IPS DF 19.7 (cell line): Measurements from ENCODE around the gene DYSF.

ENCODE experiments used
- DNase-seq: peaks from one replicate; pipeline ENCODE4 v3.0.0-alpha.2; 2013; ENCODE audit warnings: low read depth, low spot score

Gene DYSF

DNA sequence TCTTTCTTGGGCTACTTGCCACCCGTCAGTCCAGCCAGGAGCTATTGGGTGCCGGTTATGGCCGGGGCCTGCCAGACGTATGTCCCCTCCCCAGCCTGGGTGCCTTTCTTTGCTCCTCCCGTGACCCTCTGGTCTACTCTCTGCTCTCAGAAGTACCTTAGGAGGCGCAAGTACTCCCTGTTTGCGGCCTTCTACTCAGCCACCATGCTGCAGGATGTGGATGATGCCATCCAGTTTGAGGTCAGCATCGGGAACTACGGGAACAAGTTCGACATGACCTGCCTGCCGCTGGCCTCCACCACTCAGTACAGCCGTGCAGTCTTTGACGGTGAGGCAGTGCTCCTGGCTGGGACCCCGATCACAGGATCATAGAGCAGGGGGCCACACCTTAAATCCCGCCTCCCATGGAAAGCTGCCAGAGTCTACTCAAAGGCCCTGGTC lies 99.5 kb downstream of the DYSF start:
- DNase-seq = no peak

DNA sequence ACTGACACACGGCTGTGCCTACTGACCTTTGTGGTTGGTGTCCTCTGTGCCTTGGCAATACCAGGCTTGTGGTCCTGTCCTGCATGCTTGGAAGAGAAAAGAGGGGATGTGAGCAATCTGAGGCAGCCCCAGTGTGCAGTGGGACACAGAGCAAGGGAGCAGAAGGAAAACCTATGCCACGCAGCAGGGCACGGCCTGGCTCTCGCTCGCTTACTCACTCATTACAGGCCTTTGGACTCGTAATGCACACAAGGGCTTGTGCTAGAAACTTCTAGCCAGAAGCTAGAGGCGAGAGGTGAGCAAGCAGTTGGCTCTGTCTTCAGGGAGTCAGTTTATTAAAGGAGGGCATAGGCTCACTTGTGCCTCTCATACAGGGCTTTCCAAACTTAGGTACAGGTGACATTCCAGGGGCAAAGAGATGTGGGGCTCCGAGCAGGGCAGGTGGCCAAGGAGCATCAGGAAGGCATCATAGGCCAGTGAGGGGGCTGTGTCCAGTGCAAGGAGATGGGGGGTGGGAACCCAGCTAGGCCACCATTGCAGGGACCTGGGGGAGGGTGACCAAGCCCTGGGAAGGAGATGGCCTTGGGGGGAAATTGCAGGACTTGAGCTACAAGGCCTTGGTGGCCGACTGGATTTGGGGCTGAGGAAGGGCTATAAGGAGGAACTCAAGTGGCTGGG lies 100.8 kb downstream of the DYSF start:
- no peak for DNase-seq

DNA sequence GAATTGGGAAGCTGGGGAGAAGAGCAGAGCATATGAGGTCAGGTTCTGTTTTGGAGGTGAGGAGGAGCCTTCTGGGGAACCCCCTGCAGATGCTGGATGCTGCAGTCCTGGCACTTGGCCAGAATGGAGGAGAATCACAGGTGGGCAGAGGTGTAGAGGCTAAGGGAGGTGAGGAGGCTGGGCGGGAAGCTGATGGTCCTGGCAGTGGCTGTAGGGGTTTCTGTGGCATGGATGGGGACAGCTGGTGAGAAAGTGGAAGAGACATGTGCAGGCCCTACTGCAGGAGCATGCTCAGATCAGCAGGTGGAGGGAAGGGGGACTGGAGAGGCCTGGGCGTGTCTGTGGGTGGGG lies 101.3 kb downstream of the DYSF start:
- DNase-seq = no peak

- DNase-seq = no peak
These were observed 102.6 kb downstream of the DYSF start for GRCh38 chr2:71555798-71556454.

GRCh38 chr2:71556692-71557250 lies 103.4 kb downstream of the DYSF start:
- no peak for DNase-seq

DNA sequence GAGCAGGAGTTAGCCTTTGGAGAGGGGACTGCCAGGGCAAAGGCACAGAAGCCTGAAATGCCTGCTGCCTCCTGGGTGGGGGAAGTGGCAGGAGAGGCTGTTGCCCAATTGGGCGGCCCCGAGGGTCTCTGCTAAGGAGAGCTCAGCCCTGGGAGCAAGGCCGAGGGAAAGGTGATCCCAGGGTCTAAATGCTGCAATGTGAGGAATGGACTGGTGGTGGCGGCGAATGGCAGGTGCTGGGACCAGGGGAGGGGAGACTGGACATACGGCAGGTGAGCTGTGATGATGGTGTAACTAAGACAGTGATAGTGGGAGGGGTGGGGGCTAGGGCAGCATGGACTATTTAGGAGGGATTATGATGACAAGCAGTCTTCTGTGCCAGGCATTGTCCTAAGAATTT lies 104.0 kb downstream of the DYSF start:
- DNase-seq = no peak

GRCh38 chr2:71558300-71559051 lies 105.1 kb downstream of the DYSF start:
- DNase-seq = no peak

DNA sequence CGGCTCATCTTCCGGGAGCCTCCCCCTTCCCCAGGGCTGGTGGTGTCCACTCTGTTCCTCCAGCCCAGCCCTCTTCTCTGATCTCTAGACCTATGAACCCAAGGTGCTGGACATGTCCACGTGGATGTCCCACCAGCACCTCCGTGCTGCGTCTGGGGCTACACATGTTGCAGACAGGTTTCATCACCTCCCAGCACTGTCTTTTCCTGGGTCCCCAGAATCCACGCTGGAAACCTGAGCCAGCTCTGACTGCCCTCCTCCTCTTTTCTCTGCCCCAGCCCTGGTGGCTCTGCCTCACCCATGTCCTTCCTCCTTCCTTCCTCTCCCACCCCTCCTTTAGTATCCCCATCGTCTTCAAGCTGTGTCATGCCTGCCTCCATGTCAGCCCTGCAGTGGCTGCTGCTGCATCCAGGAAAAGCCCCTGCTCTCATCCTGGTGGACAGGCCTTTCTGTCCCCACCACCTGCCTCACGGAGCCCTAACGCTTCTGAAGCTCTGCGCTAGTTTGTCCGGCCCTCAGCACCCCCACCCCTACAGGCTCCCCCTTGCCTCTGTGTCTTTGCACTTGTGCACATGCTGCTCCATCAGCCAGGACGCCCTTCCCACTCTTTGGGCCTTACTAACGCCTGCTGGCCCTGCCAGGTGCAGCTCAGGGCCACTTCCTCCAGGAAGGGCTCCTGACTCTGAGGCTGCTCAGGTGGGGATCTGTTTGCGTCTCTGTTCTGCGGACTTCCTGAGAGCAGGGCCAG lies 105.9 kb downstream of the DYSF start:
- no peak for DNase-seq

DNA sequence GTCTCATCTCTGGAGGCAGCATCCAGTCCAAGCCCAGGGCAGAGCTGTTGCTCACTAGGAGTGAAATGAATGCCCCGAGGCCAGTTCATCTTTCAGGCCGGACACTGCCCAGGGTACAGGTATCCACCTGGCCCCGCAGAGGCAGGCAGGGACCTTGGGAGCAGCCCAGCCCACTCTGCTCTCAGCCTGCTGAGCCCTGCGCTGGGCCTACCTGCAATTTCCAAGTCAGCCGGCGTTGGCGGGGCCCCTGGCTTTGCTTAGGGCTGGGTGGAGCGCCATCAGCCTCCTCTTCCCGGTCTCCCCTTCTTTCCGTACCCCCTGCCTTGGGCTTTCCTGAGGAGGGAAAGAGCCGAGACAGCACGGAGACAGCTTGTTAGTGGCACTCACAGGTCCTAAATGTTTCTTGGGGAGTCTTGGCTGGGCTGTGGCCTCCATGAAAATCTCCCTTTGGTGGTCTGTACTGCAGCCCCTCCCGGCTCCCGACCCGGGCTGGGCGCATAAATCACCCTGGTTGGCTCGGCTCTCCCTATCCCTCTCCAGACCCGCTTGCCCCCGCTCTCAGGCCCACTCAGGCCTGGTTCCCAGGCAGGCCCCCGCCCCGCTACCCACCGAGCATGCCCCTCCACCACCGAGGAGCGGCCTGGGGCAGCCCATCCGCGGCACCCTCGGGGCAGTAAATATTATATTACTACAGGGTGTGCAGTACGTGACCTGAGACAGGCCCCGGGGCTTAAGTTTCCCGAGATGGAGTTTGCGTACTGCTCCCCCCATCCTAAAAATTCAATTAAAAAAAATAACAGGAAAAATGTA lies 106.7 kb downstream of the DYSF start:
- DNase-seq = no peak

DNA sequence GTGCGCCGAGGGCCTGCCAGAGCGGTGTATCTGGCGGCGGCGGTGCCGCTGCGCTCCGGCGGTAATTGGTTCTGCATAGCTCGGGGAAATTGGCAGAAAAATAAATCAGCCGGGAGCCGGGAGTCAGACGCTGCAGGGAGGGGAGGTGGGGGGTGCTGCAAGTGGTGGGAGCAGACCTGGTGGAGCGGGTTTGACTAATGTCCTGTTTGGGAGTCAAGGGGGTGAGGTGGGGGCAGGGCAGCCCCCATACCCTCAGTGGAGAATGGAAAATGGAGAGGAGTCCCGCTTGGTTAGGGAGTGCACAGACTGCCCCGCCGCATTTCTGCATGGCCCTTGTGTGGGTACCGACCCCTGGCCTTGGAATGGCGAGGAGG lies 107.3 kb downstream of the DYSF start:
- no peak for DNase-seq

- no peak for DNase-seq
These were observed 108.3 kb downstream of the DYSF start for GRCh38 chr2:71561441-71562267.

- no peak for DNase-seq
These were observed 109.2 kb downstream of the DYSF start for GRCh38 chr2:71562518-71562917.

DNA sequence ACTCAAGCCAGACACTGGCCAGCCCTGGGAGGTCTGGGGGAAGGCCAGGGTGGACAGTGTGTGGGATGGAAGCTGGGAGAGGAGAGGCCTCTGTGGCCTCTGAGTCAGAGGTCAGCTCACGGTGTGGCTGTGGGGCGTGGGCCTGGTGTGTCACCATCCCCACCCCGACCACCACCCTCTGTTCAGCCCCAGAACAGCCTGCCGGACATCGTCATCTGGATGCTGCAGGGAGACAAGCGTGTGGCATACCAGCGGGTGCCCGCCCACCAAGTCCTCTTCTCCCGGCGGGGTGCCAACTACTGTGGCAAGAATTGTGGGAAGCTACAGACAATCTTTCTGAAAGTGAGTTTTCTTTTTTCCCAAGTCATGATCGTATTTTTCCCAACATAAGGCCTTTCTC lies 110.5 kb downstream of the DYSF start:
- no peak for DNase-seq

- DNase-seq = no peak
These were observed 111.0 kb downstream of the DYSF start for GRCh38 chr2:71564361-71564760.

GRCh38 chr2:71564790-71565189 lies 111.4 kb downstream of the DYSF start:
- no peak for DNase-seq

GRCh38 chr2:71566372-71566771 lies 113.0 kb downstream of the DYSF start:
- no peak for DNase-seq

DNA sequence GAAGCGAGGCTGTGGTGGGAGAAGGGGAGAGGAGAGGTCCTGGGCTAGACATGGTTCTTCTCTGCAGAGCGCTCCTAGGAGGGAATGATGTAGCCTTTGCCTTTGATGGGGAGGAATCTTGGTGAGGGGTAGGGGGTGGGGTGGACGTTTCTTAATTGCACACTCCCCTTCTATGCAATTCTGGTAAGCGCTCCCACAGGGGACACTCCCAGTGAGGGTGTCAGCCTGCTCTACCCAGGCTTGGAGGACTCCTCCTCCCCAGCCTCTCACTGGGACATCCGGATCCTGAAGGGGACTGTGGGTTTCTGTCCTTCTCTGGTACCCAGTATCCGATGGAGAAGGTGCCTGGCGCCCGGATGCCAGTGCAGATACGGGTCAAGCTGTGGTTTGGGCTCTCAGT lies 114.3 kb downstream of the DYSF start:
- no peak for DNase-seq

GRCh38 chr2:71568103-71568502 lies 114.7 kb downstream of the DYSF start:
- DNase-seq = no peak

GRCh38 chr2:71570511-71570910 lies 117.2 kb downstream of the DYSF start:
- no peak for DNase-seq

DNA sequence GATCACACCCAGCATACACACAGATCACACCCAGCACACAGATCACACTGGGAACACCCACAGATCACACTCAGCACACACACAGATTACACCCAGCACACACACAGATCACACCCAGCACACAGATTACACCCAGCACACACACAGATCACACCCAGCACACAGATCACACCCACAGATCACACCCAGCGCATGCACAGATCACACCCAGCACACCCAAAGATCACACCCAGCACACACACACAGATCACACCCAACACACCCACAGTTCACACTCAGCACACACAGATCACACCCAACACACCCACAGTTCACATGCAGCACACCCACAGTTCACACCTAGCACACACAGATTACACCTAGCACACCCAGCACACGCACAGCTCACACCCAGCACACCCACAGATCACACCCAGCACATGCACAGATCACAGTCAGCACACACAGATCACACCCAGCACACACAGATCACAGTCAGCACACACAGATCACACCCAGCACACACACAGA lies 117.6 kb downstream of the DYSF start:
- no peak for DNase-seq
